Subcutaneous adipose tissue (tissue), 4 donors: Measurements from ENCODE around the gene PHF20. TPM values are rescaled to one million over a fixed set of nuclear protein-coding genes. Genes with fewer than 3 reads are reported as not detected.

Experiments used
- CTCF ChIP-seq: fragments of 450-650 bp; IDR thresholded peaks from one replicate; pipeline ENCODE4 v1.5.1; 2016; ENCODE audit warnings: low read depth, mild to moderate bottlenecking, control low read depth, antibody characterized with exemption, moderate library complexity
- total RNA-seq, 4 donors: library from RNA; depleted of rRNA; stranded (reverse); fragments of >200 nt; gene quantifications; one replicate each; pipeline ENCODE4 v1.1.0, GENCODE V29; 2016

The PHF20 gene
- total RNA-seq, 4 donors from 2014 or later: 35.5 to 61.6 (median 44.5) TPM

- TF ChIP-seq CTCF: no peak
These were observed 112.1 kb downstream of the PHF20 start for GRCh38 chr20:35883778-35884540.

DNA sequence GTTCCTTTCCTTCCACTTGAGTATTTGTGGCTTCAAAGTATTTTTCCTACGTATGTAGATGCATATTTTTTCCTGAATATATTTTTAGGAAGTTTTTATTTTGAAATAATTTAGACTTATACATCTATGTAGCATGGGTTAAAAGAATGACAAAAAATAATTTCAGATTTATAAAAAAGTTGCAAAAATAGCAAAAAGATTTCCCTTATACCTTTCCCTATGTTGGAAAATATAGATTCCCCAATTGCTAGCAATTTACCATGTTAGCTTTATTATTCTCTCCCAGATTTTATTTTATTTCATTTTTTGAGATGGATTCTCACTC is 112.7 kb downstream of the PHF20 start:
- no peak for TF ChIP-seq CTCF

- TF ChIP-seq CTCF: no peak
These were observed 113.4 kb downstream of the PHF20 start for GRCh38 chr20:35885212-35885611.

- no peak for TF ChIP-seq CTCF
These were observed 114.7 kb downstream of the PHF20 start for GRCh38 chr20:35886537-35886936.

- TF ChIP-seq CTCF: no peak
These were observed 115.7 kb downstream of the PHF20 start for GRCh38 chr20:35887393-35888064.

GRCh38 chr20:35888657-35889056 is 116.8 kb downstream of the PHF20 start:
- no peak for TF ChIP-seq CTCF

GRCh38 chr20:35891375-35891774 is 119.6 kb downstream of the PHF20 start:
- no peak for TF ChIP-seq CTCF
